Esophagus squamous epithelium (tissue), 5 donors: Measurements from ENCODE around the gene LARP4B. TPM values are rescaled to one million over a fixed set of nuclear protein-coding genes. Genes with fewer than 3 reads are reported as not detected.

Source experiments
- DNase-seq: peaks from one replicate; lab custom pipeline; 2025; lab: John Stamatoyannopoulos, UW
- H3K27ac ChIP-seq, 4 donors: fragments of 200-600 bp; sonication (generic); one replicate each; pipeline ENCODE4 v1.5.1; 2016 to 2019; ENCODE audit warnings: mild to moderate bottlenecking in 1 of 4
- H3K27me3 ChIP-seq, 4 donors: fragments of 200-600 bp; sonication (generic); 1 replicate in 3 of 4; 2 replicates in 1 of 4; pipeline versions ENCODE4 v1.5.1 to v1.6.0; 2017 to 2021; ENCODE audit warnings: antibody characterized with exemption in 1 of 4
- H3K36me3 ChIP-seq, 3 donors: fragments of 200-600 bp; sonication (generic); one replicate each; pipeline ENCODE4 v1.5.1; 2016 to 2019
- H3K4me1 ChIP-seq, 3 donors: fragments of 200-600 bp; sonication (generic); one replicate each; pipeline ENCODE4 v1.5.1; 2017 to 2019
- H3K4me3 ChIP-seq, 4 donors: fragments of 200-600 bp; sonication (generic); 1 replicate in 3 of 4; 2 replicates in 1 of 4; pipeline ENCODE4 v1.5.1; 2016 to 2019; ENCODE audit warnings: mild to moderate bottlenecking in 2 of 4, moderate library complexity in 1 of 4
- H3K9me3 ChIP-seq, 3 donors: fragments of 200-600 bp; sonication (generic); one replicate each; pipeline ENCODE4 v1.5.1; 2016 to 2019
- CTCF ChIP-seq, 6 experiments: fragments of 450-650 bp in 4 of 6; fragments of 200-600 bp in 2 of 6; sonication (generic) in 2 of 6; IDR thresholded peaks; one replicate each; pipeline ENCODE4 v1.5.1; 2016 to 2019; ENCODE audit warnings: antibody characterized with exemption in 6 of 6, mild to moderate bottlenecking in 4 of 6, moderate library complexity in 4 of 6
- POLR2A ChIP-seq, 4 donors: fragments of 450-650 bp; IDR thresholded peaks; one replicate each; pipeline ENCODE4 v1.6.1; 2017; ENCODE audit warnings: antibody characterized with exemption in 4 of 4, mild to moderate bottlenecking in 4 of 4, moderate library complexity in 3 of 4
- WGBS, 2 donors: methylation state at CpG; one replicate each; pipeline ENCODE4 v1.1.5; 2018; 5-methylcytosine and 5-hydroxymethylcytosine counted together
- intact Hi-C: fragments of 100-400 bp; cut with DNase I; formaldehyde crosslinking; loops from one replicate; pipeline ENCODE4 v1.15.0; 2022
- total RNA-seq, 4 donors: library from RNA; depleted of rRNA; stranded (reverse); fragments of >200 nt; gene quantifications; one replicate each; pipeline ENCODE4 v1.1.0, GENCODE V29; 2016
- donor health status: DM: yes; HTN: yes; CAD: no.

LARP4B gene
- total RNA-seq, 4 donors from 2014 or later, result 32.7 to 75.5 (median 63.4) TPM

GRCh38 chr10:807163-807957 lies 124.1 kb downstream of the LARP4B start:
- DNase-seq, result no peak
- intact Hi-C loops, result no loop called here
- Histone ChIP-seq H3K36me3 (peaks cover 6 to 73% (median 19%) of the 10 kb centered on the region in 3 donors), H3K27ac (no peak overlapping the region), H3K27me3 (no peaks in the 10 kb centered on the region), H3K4me3 (no peak overlapping the region), H3K9me3 (no peaks in the 10 kb centered on the region), H3K4me1 (peaks cover 0 to 12% (median 0%) of the 10 kb centered on the region in 3 donors)
- TF ChIP-seq CTCF (IDR thresholded peaks at IDR 0.05) (no peak), POLR2A (IDR thresholded peaks at IDR 0.05) (no peak)
- 84 to 86% methylated on average over 12 to 18 of the region's 30 CpGs for WGBS, 2 donors

GRCh38 chr10:806451-807162 lies 124.9 kb downstream of the LARP4B start:
- Histone ChIP-seq H3K4me1 (peaks cover 0 to 12% (median 0%) of the 10 kb centered on the region in 3 donors), H3K27ac (no peak overlapping the region), H3K27me3 (no peaks in the 10 kb centered on the region), H3K4me3 (no peak overlapping the region), H3K36me3 (peaks cover 2 to 65% (median 19%) of the 10 kb centered on the region in 3 donors), H3K9me3 (no peaks in the 10 kb centered on the region)
- no peak for DNase-seq
- intact Hi-C loops, result no loop called here
- no peak for TF ChIP-seq CTCF (IDR thresholded peaks at IDR 0.05)
- TF ChIP-seq POLR2A (IDR thresholded peaks at IDR 0.05), result no peak
- 81 to 86% methylated on average over 14 of the region's 20 CpGs for WGBS, 2 donors

- Histone ChIP-seq H3K4me1 (peaks cover 0 to 12% (median 0%) of the 10 kb centered on the region in 3 donors), H3K27me3 (no peaks in the 10 kb centered on the region), H3K27ac (no peak overlapping the region), H3K9me3 (no peaks in the 10 kb centered on the region), H3K36me3 (peaks cover 2 to 57% (median 19%) of the 10 kb centered on the region in 3 donors), H3K4me3 (no peak overlapping the region)
- intact Hi-C loops, result no loop called here
- no peak for DNase-seq
- TF ChIP-seq POLR2A (IDR thresholded peaks at IDR 0.05) (no peak), CTCF (IDR thresholded peaks at IDR 0.05) (no peak)
- WGBS, 2 donors, result 88 to 91% methylated on average over 26 to 28 of the region's 29 CpGs
Measured at GRCh38 chr10:805620-806305, 125.7 kb downstream of the LARP4B start.

- no peaks in the 10 kb centered on the region for H3K27me3 ChIP-seq
Measured at GRCh38 chr10:804787-805619, 126.5 kb downstream of the LARP4B start.

More at GRCh38 chr10:804787-805619, 126.5 kb downstream of the LARP4B start:
- H3K9me3 ChIP-seq, result no peaks in the 10 kb centered on the region
- peaks cover 2 to 49% (median 16%) of the 10 kb centered on the region in 3 donors for H3K36me3 ChIP-seq
- no peak overlapping the region for H3K4me3 ChIP-seq
- intact Hi-C loops, result no loop called here
- no peak for DNase-seq
- 75 to 78% methylated on average over 17 to 18 of the region's 53 CpGs for WGBS, 2 donors
- peaks cover 0 to 12% (median 0%) of the 10 kb centered on the region in 3 donors for H3K4me1 ChIP-seq
- TF ChIP-seq CTCF (IDR thresholded peaks at IDR 0.05), result no peak
- no peak for TF ChIP-seq POLR2A (IDR thresholded peaks at IDR 0.05)
- no peak overlapping the region for H3K27ac ChIP-seq
